K562 (cell line): ENCODE results near the gene GYS1. TPM values are rescaled to one million over a fixed set of nuclear protein-coding genes. Genes with fewer than 3 reads are reported as not detected.

Source experiments
- ARNT ChIP-seq, 2 experiments: fragments of 450-650 bp; IDR thresholded peaks; 2 replicates each; pipeline ENCODE4 v1.6.1; 2016; ENCODE audit warnings: mild to moderate bottlenecking in 1 of 2
- ATF1 ChIP-seq, 2 experiments: fragments of 450-650 bp in 1 of 2; IDR thresholded peaks; 2 replicates each; pipeline ENCODE4 v1.6.1; 2016; ENCODE audit warnings: missing compliant biosample characterization in 1 of 2, missing genetic modification characterization in 1 of 2
- BRCA1 ChIP-seq, 2 experiments: fragments of 450-650 bp in 1 of 2; sonication (generic) in 1 of 2; formaldehyde crosslinking in 1 of 2; IDR thresholded peaks; 2 replicates each; pipeline versions ENCODE4 v1.5.0 to v1.6.1; 2017 to 2020; ENCODE audit warnings: mild to moderate bottlenecking in 1 of 2, missing genetic modification reagents in 1 of 2
- CEBPB ChIP-seq: fragments of 450-650 bp; IDR thresholded peaks from 2 replicates; pipeline ENCODE4 v1.6.1; 2016; ENCODE audit warnings: missing genetic modification characterization, missing compliant biosample characterization
- COPS2 ChIP-seq: fragments of 450-650 bp; conservative IDR thresholded peaks from 2 replicates; pipeline ENCODE4 v1.6.1; 2016; ENCODE audit warnings: mild to moderate bottlenecking, moderate library complexity
- HLTF ChIP-seq: fragments of 450-650 bp; IDR thresholded peaks from 2 replicates; pipeline ENCODE4 v1.6.1; 2016
- JUN ChIP-seq, 2 experiments: sonication (generic) in 1 of 2; formaldehyde crosslinking in 1 of 2; IDR thresholded peaks; 2 replicates each; pipeline versions ENCODE4 v1.6.1 to v1.8.0; 2012 to 2022; ENCODE audit warnings: borderline replicate concordance in 2 of 2, mild to moderate bottlenecking in 2 of 2, improper control_type of control experiment in 1 of 2, low read depth in 1 of 2, low read length in 1 of 2, missing genetic modification reagents in 1 of 2
- KHSRP ChIP-seq: fragments of 450-650 bp; IDR thresholded peaks from 2 replicates; pipeline ENCODE4 v1.6.1; 2017
- KLF6 ChIP-seq: fragments of 250-450 bp; sonication (Bioruptor Pico); IDR thresholded peaks from 2 replicates; pipeline ENCODE4 v1.4.0; 2020; ENCODE audit warnings: mild to moderate bottlenecking, moderate library complexity, borderline replicate concordance
- L3MBTL2 ChIP-seq: fragments of 450-650 bp; IDR thresholded peaks from 2 replicates; pipeline ENCODE4 v1.6.1; 2016; ENCODE audit warnings: mild to moderate bottlenecking, moderate library complexity
- NBN ChIP-seq: fragments of 450-650 bp; IDR thresholded peaks from 2 replicates; pipeline ENCODE4 v1.6.1; 2016; ENCODE audit warnings: low read depth, mild to moderate bottlenecking
- NFYB ChIP-seq: IDR thresholded peaks from 2 replicates; pipeline ENCODE4 v1.6.1; 2011; ENCODE audit warnings: mild to moderate bottlenecking, moderate library complexity; ENCODE audit not compliant: insufficient read length; ENCODE audit errors: extremely low read depth
- POLR2G ChIP-seq: fragments of 200-400 bp; formaldehyde crosslinking; IDR thresholded peaks from 2 replicates; pipeline ENCODE4 v1.6.1; 2017; ENCODE audit warnings: low read depth, mild to moderate bottlenecking, antibody characterized with exemption, low read length, moderate library complexity
- SMAD3 ChIP-seq: fragments of 450-650 bp; formaldehyde crosslinking; conservative IDR thresholded peaks from 2 replicates; pipeline ENCODE4 v1.4.0; 2020; ENCODE audit warnings: mild to moderate bottlenecking
- TBP ChIP-seq: optimal IDR thresholded peaks from 2 replicates; pipeline ENCODE3; 2011; ENCODE audit warnings: low read depth, low read length, improper control_type of control experiment
- ZC3H11A ChIP-seq: IDR thresholded peaks from 2 replicates; pipeline ENCODE4 v1.6.1; 2012; ENCODE audit warnings: low read depth, low read length, improper control_type of control experiment
- ZNF165 ChIP-seq: fragments of 250-450 bp; sonication (Bioruptor Pico); IDR thresholded peaks from 2 replicates; pipeline ENCODE4 v1.4.0; 2020; ENCODE audit warnings: borderline replicate concordance
- ZNF324 ChIP-seq: fragments of 250-450 bp; sonication (Bioruptor Pico); IDR thresholded peaks from 2 replicates; pipeline ENCODE4 v1.4.0; 2020; ENCODE audit warnings: mild to moderate bottlenecking
- ZNF445 ChIP-seq: fragments of 250-450 bp; sonication (Bioruptor Pico); IDR thresholded peaks from 2 replicates; pipeline ENCODE4 v1.4.0; 2020; ENCODE audit warnings: low read depth, mild to moderate bottlenecking, moderate library complexity
- ZNF586 ChIP-seq: fragments of 450-650 bp; formaldehyde crosslinking; conservative IDR thresholded peaks from 2 replicates; pipeline ENCODE4 v1.4.0; 2020; ENCODE audit warnings: mild to moderate bottlenecking, moderate library complexity
- ZNF764 ChIP-seq: fragments of 250-450 bp; sonication (Bioruptor Pico); IDR thresholded peaks from 2 replicates; pipeline ENCODE4 v1.4.0; 2020; ENCODE audit warnings: low read depth, mild to moderate bottlenecking, moderate library complexity
- polyA plus RNA-seq, 8 experiments: library from polyadenylated mRNA; depleted of rRNA in 4 of 8; stranded (reverse) in 5 of 8; unstranded in 3 of 8; fragments of >200 nt; fragmentation: Nextera tagmentation in 2 of 8; fragmentation: Illumina TruSeq in 1 of 8; extraction: Ambion mirVana in 2 of 8; extraction: Trizol in 1 of 8; gene quantifications; 2 replicates each; pipeline versions ENCODE4 v1.2.1 to v1.2.3, GENCODE V29; 2011 to 2014; ENCODE audit warnings: inconsistent platforms in 1 of 8, missing spikeins in 1 of 8
- total RNA-seq, 7 experiments: library from RNA; depleted of rRNA in 6 of 7; stranded (reverse); fragments of >200 nt in 6 of 7; fragmentation: Illumina TruSeq in 2 of 7; extraction: Trizol in 2 of 7; gene quantifications; 2 replicates each; pipeline versions ENCODE4 v1.2.1 to v1.2.3, GENCODE V29; 2011 to 2021; ENCODE audit warnings: low replicate concordance in 1 of 7
- TF ChIP-seq, protein P1 (sequence below), 2 experiments: fragments of 450-650 bp; conservative IDR thresholded peaks; 2 replicates each; pipeline ENCODE4 v1.6.1; 2017; ENCODE audit warnings: mild to moderate bottlenecking in 2 of 2, moderate library complexity in 2 of 2
- TF ChIP-seq, protein P2 (sequence below): fragments of 450-650 bp; formaldehyde crosslinking; IDR thresholded peaks from 2 replicates; pipeline ENCODE4 v1.4.0; 2020; ENCODE audit warnings: mild to moderate bottlenecking, mixed read lengths
- TF ChIP-seq, protein P3 (sequence below): fragments of 250-450 bp; sonication (Bioruptor Pico); IDR thresholded peaks from 2 replicates; pipeline ENCODE4 v1.8.0; 2022; ENCODE audit warnings: moderate library complexity, mild to moderate bottlenecking, inconsistent platforms

Gene GYS1
- total and polyA plus RNA-seq, 9 of the 15 experiments (the other 6 are each of a cell fraction or from before 2014, with no cell fraction given) = 1.9 to 31.1 (median 15.2) TPM

DNA sequence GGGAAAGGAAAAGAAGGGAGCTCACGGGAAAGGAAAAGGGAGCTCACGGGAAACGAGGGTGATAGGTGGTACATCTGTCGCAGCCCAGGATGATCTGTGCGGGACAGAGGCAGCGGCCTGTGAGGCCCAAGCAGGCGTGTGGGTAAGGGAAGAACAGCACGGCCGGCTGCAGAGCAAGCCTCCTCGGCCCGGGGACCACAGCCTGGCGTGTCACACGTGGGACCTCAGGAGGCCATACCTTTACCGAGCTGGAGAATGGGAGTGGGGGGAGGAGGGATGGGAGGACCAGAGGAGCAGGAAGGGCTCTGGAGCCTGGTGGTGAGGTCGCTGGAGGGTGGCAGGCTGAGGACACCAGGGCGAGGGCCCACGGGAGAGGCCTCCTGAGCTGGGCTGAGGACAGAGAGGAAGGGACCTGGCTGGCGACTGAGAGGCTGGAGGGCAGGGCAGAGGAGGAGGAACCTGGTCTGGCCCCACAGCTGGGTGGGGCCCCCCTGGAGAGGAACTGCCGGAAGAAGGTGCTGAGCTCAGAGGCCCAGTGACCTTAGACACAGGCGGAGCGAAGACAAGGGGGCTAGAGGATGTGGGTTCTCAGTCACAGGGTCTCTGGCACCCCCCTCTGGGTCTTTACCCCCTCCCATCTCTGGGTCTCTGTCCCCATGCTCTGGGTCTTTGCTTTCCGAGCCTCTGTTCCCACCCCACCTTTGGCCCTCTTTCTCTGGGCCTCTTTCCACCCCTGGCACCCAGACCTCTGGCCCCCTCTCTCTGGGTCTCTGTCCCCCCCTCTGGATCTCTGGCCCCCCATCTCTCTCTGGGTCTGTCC, 30.9 kb downstream of the GYS1 start (continued):
- TF ChIP-seq, protein P1, sequence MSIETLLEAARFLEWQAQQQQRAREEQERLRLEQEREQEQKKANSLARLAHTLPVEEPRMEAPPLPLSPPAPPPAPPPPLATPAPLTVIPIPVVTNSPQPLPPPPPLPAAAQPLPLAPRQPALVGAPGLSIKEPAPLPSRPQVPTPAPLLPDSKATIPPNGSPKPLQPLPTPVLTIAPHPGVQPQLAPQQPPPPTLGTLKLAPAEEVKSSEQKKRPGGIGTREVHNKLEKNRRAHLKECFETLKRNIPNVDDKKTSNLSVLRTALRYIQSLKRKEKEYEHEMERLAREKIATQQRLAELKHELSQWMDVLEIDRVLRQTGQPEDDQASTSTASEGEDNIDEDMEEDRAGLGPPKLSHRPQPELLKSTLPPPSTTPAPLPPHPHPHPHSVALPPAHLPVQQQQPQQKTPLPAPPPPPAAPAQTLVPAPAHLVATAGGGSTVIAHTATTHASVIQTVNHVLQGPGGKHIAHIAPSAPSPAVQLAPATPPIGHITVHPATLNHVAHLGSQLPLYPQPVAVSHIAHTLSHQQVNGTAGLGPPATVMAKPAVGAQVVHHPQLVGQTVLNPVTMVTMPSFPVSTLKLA (conservative IDR thresholded peaks at IDR 0.05) = peak in 1 of 2 experiments; percentile 60; a peak in 1 of 4 replicates
- TF ChIP-seq ARNT (IDR thresholded peaks at IDR 0.05) (peak in 1 of 2 experiments; percentile 44; a peak in 1 of 4 replicates), TBP (no peak), NFYB (no peak), HLTF (no peak), CEBPB (no peak), ZNF445 (CRISPR knock-in tag) (0 out of 2 replicates have a peak, but pooled peaks have one; percentile 53), POLR2G (peak; percentile 88), KLF6 (CRISPR knock-in tag) (peak; percentile 29; the same call in 1 of the 2 replicates), ZNF764 (0 out of 2 replicates have a peak, but pooled peaks have one; percentile 46), KHSRP (no peak), BRCA1 (IDR thresholded peaks at IDR 0.05) (no peak), BRCA1 (CRISPR knock-in tag; IDR thresholded peaks at IDR 0.05) (no peak), L3MBTL2 (peak; percentile 69), ZC3H11A (no peak), ZNF586 (CRISPR knock-in tag) (no peak), ZNF165 (CRISPR knock-in tag) (no peak), ZNF324 (CRISPR knock-in tag) (no peak), ATF1 (CRISPR knock-in tag; IDR thresholded peaks at IDR 0.05) (no peak), ATF1 (tag; IDR thresholded peaks at IDR 0.05) (peak; percentile 39), COPS2 (no peak), NBN (peak; percentile 65; the same call in 1 of the 2 replicates), JUN (IDR thresholded peaks at IDR 0.05; ENCODE audit: borderline replicate concordance, low read depth, low read length) (no peak), JUN (CRISPR knock-in tag; IDR thresholded peaks at IDR 0.05; ENCODE audit: borderline replicate concordance) (no peak), SMAD3 (CRISPR knock-in tag) (peak; percentile 71)
- TF ChIP-seq, protein P2, sequence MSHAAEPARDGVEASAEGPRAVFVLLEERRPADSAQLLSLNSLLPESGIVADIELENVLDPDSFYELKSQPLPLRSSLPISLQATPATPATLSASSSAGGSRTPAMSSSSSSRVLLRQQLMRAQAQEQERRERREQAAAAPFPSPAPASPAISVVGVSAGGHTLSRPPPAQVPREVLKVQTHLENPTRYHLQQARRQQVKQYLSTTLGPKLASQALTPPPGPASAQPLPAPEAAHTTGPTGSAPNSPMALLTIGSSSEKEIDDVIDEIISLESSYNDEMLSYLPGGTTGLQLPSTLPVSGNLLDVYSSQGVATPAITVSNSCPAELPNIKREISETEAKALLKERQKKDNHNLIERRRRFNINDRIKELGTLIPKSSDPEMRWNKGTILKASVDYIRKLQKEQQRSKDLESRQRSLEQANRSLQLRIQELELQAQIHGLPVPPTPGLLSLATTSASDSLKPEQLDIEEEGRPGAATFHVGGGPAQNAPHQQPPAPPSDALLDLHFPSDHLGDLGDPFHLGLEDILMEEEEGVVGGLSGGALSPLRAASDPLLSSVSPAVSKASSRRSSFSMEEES (CRISPR knock-in tag) = no peak
- TF ChIP-seq, protein P3, sequence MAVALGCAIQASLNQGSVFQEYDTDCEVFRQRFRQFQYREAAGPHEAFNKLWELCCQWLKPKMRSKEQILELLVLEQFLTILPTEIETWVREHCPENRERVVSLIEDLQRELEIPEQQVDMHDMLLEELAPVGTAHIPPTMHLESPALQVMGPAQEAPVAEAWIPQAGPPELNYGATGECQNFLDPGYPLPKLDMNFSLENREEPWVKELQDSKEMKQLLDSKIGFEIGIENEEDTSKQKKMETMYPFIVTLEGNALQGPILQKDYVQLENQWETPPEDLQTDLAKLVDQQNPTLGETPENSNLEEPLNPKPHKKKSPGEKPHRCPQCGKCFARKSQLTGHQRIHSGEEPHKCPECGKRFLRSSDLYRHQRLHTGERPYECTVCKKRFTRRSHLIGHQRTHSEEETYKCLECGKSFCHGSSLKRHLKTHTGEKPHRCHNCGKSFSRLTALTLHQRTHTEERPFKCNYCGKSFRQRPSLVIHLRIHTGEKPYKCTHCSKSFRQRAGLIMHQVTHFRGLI (CRISPR knock-in tag) = no peak
